COLO668 (cell line): ENCODE data around the gene MYO9A.
"Not testable (repeated sequence)": the region's sequence is repeated elsewhere in the genome, so short reads cannot be mapped to it uniquely, and the experiment has no call there.

Experiments
- DNase-seq: peaks from one replicate; lab custom pipeline; 2025; ENCODE audit not compliant: unreplicated experiment; lab: John Stamatoyannopoulos, UW

MYO9A gene

DNA sequence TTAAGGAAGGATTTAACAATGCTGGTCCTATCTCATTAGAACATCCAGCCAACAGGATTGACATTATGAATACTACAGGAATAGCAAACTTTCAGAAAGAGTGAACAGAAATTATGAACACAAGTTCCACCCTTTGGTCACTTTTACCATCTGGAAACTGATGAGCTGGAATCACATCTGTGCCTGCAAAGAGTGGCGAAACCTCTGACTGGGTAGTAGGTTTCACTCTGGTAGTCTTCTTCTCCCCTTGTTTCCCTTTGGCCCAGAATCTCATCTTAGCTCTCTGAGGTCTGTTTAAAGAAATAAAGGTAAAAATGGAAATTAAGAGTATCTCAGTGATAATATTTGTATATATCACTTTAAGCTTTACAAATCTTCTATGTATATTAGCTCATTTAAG, 234.5 kb downstream of the MYO9A start:
- DNase-seq: no peak

DNA sequence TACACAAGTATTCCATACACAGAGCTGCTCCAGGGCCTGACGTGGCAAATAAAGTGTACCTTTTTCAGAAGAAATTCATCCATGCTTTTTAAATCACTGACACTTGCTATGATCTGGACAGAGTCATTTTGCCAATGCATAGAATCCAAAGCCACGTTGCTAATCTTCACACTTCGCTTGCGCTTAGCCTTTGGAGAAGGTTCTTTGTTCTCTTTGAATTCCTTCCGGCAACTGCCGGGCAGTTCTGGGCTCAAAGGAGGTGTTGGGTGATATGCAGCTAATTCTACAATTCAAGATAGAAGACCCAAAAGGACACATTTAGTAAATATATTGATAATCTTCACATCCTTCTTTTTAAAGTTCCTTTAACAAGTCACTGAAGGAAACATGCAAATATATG, 237.7 kb downstream of the MYO9A start:
- no peak for DNase-seq

DNA sequence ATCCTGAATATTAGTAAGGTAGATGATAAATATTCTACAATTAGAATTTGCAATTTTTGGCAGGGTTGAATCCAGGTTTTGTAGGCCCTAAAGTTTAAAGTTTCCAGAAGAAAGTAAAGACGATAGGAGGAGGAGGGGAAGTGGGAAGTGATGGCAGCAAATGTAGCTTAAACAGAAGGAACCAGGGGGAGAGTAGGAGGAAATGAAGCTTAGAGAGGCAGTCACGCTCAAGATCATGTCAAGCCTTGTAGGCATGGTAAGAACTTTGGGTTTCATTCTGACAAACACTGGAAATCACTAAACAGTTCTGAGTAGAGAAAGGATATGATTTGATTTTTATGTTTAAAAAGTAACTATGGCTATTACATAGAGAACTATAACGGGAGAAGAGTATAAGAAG, 243.7 kb downstream of the MYO9A start:
- no peak for DNase-seq

DNA sequence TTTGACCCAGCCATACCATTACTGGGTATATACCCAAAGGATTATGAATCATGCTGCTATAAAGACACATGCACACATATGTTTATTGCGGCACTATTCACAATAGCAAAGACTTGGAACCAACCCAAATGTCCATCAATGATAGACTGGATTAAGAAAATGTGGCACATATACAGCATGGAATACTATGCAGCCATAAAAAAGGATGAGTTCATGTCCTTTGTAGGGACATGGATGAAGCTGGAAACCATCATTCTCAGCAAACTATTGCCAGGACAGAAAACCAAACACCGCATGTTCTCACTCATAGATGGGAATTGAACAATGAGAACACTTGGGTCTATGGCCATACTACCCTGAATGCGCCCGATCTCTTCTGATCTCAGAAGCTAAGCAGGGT, 259.7 kb downstream of the MYO9A start:
- not testable (repeated sequence) for DNase-seq

DNA sequence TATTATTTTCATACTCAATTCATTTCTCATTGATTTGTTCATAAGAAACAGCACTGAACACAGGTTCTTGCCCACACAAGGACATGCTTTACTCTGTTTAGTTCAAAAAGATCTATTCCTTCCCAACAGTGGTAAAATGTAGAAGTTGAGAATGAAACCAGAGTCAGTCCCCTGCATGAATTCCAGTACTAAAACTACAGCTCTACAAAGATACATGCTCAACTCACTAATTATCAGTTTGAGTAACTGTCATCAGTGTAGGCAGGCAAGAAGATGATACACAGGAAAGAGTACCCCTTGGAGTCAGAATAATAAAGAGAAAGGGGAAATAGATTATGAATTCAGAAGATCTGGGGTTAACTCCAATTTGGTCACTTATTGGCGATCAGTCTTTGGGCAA, 264.4 kb downstream of the MYO9A start:
- no peak for DNase-seq

DNA sequence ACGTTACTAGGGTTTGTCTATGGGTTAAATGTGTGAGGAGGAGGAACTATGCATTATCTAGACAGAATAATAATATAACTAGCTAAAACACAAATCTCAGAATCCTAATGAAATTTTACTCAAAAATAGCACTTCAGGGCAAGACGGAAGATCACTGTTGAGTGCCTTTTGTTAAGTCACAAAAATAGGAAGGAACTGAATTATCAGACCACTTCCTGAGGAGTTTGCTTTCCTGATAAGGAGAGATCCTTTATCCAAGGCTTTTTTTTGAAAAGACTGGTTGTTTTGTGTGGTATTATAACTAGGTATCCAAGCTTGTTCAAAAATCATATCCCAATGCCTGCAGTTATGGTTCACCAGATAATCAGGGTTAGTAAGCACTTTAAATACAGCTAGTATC, 273.0 kb downstream of the MYO9A start:
- no peak for DNase-seq

DNA sequence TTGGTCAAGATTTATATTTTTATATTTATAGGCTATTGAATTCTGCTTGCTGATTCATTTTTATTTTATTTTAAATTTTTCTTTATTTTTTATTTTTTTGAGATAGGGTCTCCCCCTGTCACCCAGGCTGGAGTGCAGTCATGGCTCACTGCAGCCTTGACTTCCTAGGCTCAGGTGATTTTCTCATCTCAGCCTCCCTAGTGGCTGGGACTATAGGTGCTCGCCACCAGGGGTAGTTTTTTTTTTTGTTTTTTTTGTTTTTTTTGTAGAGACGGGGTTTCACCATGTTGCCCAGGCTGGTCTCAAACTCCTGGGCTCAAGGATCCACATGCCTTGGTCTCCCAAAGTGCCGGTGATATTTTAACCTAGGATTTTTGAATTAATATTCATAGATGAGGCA, 276.4 kb downstream of the MYO9A start:
- no peak for DNase-seq

DNA sequence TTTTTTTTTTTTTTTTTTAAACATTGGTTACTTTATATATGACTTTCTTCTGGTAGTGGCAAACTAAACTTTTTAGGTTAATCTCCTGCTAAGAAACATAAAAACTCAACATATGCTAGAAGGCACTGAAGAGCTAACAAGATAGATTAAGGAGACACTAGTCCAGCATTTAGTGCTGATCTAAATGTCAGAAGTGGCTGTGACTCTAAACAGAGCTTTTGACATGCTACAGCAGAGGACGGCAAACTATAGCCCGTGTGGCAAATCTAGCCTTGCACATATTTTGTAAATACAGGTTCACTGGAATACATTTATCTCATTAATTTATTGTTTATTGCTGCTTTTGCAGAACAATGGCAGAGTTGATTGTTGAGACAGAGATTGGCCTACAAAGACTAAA, 287.0 kb downstream of the MYO9A start:
- no peak for DNase-seq

DNA sequence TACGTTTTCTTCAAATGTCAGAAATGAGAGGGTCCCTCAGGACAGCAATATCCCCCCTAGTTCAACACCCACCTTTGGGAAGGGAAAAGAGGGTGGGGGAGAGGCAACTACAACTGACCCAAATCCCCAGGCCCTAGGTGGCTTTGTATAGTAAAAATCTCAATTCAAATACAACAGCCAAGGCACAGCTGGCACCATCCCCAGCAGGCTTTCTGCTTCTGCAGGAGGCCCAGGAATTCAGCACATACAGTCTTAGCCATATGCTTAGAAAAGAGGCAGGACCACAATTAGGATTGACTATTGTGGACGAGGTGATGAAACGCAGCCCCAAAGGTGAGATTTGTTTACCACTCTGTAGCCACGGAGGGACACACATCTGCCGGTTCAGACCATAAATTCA, 291.8 kb downstream of the MYO9A start:
- DNase-seq: no peak

DNA sequence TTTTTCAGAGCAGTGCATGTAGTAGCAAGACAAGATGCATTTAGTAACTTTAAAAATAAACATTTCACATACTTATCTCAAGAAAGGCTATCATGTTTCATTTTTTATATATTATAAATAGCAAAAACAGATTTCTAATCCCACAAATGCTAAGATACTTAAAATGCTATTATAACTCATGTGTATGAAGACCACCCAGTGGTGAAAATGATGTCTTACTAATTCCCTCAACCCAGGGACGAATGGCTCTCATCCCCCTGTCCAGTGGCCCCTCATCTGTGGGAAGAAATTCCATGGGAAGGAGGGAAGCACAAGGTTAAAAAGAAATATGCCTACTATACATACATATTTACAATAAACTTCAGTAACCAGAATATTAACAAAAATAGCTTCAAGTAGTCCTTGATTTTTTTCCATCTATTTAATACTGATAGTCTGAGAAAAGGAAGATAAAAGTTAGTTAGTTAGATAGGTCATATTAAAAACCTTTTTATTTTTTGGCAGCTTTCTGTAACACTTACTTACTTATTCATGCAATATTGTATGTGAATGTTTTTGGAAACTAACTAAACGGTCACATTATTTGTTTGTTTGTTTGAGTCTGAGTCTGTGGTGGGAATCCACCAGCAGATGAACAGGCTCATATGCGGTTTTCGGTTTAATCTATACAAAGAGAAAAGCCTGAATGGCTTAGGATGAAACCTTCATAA, 292.8 kb downstream of the MYO9A start:
- no peak for DNase-seq

DNA sequence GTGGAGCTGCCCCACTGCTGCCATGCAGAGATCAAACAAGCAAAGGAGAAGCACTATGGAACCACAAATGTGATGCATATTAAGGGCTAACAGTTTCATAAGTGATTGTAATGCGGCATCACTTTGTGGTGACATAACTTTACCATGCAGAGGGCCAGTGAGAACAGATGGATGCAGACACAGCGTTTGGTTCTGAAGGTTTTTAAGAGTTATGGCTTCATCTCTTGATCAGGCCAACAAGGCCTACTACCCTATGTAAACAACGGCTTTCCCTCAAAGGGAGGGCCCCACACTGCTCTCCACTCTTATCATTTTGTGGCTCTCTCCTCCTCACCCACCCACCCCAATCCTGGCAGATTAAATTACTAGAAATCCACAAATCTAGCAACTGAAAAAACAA, 294.1 kb downstream of the MYO9A start:
- DNase-seq: no peak

DNA sequence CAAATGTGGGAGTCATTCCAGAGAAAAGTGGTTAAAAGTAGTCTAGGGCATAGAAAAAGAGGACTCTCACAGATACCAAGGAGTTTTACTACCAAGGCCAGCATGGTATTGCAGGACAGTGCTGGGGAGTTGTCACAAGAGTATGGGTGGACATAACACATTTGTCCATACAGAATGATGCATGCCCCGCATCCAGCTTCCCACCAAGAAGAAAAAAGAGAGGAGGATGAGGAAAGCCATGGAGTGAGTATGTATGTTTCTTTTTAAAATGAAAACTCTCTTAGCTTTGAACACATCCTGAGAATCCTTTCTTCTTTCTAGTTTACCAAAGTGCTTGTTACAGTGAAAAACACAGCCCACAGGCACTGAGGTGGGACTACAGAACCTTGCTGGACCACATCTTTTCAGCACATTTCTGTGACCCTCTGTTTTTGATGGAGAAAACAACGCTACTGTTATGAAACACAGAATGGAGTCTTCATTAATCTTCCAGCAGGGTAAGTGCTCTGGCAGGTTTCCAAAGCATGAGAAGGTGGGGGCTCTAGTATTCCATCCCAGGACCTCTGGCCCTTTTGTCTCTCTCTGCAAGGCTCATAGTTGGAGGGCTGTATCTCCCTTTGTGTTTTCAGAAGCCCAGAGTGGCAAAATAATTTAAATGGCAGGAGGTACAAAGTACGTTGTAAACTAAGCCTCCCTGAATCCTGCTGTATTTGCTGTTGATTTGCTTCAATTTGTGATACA, 294.9 kb downstream of the MYO9A start:
- DNase-seq: no peak

DNA sequence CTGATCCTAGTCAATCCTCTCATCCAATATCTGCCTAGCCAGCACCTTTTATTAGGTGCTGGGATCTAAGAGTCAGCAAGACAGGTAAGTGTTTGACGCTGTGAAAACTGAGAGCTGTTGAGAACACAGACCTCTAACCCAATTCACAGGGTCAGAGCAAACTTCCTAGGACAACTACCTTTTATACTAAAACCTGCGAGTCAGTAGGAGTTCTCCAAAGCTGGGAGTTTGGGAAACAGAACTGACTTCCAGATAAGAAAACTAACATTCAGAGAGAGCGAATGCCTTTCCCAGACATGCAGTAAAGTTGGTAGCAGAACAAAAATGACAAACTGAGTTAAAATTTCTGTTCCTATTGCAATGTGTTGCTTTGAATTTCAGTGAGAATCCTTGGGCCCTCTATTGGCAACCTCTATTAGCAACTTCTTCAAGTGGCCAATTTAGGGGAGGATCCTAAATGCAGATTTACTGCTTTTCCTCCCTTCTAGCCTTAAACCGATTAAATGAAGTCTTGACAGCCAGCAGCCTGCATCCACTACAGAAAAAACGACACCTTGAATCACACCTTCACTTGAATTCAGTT, 296.3 kb downstream of the MYO9A start:
- no peak for DNase-seq

DNA sequence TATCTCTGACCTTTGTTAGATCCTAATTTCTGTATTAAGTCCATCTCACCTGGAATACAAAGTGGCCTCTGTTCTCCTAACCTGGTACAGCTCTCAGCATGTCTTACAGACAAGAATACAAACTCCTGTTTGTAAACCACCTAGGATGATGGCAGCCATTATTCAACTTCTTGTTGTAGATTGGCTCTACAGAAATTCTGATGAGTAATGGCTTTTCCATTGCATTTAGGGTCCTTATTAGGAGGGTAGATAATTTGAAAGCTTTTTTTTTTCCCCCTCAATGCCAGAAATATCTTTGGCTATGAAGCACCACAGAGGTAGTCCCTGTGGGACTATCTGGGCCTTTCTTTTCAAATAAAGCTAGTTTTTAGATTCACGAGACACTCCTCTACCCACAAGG, 297.8 kb downstream of the MYO9A start:
- no peak for DNase-seq

DNA sequence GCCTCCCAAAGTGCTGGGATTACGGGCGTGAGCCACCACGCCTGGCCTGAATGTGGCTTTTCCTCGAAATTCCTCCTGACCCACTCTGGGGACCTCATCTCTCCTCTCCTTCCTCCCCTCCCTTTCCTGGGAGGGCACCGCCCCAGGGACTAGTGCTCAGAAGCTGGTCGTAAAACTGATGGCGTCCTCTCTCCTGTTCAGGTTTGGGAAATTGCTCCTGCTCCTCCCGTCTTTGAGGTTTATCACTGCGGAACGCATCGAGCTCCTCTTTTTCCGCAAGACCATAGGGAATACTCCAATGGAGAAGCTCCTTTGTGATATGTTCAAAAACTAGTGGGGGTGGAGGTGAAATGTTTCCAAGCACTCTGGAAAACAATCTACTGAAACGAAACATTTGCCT, 300.6 kb downstream of the MYO9A start:
- DNase-seq: no peak

DNA sequence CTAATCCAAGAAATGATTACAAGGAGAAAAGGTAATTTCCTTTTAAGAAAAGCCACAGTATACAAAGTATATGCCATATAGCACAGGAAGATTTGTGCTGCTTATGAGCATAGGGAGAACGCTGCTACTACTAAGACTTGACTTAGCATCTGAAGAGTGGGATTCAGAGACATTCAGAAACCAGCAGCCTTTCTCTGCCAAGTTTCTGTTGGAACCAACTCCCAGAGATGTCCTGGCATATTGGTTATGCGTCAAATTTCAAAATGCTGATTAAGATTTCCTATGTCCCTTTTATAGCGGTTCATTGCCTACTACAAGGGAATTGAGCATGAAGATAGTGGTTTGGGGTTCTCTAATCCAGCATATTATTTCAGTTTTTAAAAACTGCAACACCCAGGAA, 302.6 kb downstream of the MYO9A start:
- no peak for DNase-seq

DNA sequence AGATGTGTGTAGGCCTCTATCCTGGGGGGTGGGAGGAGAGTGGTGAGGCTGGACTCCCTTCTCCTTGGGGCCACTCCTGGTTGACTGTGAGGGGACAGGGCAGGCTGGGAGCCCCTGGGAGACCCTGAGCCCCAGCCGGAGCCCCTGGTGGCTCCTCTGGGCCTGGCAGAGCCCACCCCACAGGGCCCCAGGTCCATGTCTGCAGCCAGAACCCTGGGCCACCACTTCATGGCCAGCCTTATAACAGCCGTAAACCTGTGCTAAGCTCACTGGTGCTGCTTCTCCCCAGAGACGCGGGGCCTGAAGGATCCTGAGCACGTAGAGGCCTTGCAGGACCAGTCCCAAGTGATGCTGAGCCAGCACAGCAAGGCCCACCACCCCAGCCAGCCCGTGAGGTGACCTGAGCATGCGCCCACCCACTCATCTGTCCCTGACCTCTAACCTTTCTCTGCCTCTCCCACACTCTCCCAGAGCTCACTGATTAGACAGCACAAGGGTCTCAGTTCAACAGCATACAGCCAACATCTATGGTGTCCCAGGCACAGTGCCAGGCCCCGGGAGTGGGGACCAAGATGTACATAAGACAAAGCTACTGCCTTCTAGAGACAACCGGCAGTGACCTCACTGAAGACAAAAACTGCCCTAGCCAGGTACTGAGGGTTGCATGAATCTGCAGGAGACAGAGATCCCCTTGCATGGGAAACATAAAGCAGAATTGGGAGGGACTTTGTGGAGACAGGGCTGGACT, 304.1 kb downstream of the MYO9A start:
- no peak for DNase-seq

DNA sequence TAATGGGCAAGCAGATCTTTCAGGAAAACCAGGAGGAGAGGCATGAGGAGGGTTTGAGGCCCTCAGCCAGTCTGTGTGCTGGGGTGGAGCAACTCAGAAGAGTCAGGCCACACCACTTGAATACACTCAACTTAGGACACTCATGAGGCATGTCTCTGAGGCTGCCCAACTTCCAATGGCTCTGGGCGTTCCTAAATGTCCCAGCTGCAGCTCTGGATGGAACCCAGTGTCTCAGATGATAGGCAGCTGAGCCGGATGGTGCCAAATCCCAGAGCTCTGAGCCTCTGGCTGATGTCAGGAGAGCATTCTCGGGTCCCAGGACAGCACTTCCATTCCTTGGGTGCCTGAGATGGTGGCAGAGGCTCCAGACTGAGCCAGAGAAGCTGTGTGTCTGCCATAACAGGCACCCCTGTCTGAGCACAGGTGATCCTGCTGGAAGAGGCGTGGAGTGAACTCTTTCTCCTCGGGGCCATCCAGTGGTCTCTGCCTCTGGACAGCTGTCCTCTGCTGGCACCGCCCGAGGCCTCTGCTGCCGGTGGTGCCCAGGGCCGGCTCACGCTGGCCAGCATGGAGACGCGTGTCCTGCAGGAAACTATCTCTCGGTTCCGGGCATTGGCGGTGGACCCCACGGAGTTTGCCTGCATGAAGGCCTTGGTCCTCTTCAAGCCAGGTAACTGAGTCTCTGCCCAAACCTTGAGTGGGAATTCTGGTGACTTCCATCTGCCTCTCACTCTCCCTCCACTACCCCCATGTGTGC, 304.8 kb downstream of the MYO9A start:
- DNase-seq: no peak

DNA sequence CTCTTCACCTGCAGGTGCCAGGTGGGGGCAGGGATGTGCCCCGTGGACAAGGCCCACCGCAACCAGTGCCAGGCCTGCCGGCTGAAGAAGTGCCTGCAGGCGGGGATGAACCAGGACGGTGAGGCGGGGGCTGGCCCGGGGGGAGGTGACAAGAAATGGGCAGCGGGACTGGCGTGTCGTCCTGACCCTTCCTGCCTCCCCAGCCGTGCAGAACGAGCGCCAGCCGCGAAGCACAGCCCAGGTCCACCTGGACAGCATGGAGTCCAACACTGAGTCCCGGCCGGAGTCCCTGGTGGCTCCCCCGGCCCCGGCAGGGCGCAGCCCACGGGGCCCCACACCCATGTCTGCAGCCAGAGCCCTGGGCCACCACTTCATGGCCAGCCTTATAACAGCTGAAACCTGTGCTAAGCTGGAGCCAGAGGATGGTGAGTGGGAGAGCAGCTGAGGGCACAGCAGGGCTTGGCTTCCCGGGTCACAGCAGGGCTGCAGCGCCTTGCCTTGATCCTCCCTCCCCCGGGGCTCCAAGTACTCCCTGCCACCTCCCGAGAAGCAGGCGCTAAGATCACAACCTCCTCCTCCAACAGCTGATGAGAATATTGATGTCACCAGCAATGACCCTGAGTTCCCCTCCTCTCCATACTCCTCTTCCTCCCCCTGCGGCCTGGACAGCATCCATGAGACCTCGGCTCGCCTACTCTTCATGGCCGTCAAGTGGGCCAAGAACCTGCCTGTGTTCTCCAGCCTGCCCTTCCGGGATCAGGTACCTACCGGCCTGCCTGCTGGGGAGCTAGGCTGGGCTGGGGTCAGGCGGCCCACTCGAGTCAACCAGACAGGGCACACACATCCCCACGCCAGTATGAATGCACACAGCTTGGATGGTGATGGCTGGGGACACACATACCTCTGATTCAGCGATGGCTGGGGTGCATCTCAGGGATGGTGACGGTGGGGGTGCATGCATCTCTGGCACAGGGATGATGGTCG, 305.9 kb downstream of the MYO9A start:
- no peak for DNase-seq
